T-helper 17 cell (primary cell): ENCODE measurements around the gene RFC5. TPM values are rescaled to one million over a fixed set of nuclear protein-coding genes. Genes with fewer than 3 reads are reported as not detected.

Source experiments
- ATAC-seq: fragments of 150-1000 bp; cut with Tn5 transposase; 2 replicates; pipeline ENCODE4 v1.10.0; 2021; ENCODE audit warnings: mild to moderate bottlenecking, moderate library complexity
- DNase-seq, 3 donors: peaks; one replicate each; pipeline versions ENCODE4 v3.0.0 to v3.0.0-alpha.2; 2020 to 2021
- H3K9me3 ChIP-seq: one replicate; pipeline ENCODE4 v1.7.0; 2013; ENCODE audit warnings: low read length, mild to moderate bottlenecking; ENCODE audit not compliant: control insufficient read depth, poor library complexity, severe bottlenecking
- H3K27ac Mint-ChIP-seq: one replicate; pipeline ENCODE4 v1.8.0; 2022; ENCODE audit warnings: mild to moderate bottlenecking, moderate library complexity, mixed read lengths
- H3K27me3 Mint-ChIP-seq: one replicate; pipeline ENCODE4 v1.8.0; 2022; ENCODE audit warnings: mixed read lengths
- H3K36me3 Mint-ChIP-seq: one replicate; pipeline ENCODE4 v1.8.0; 2022; ENCODE audit warnings: low read depth, mixed read lengths
- H3K4me1 Mint-ChIP-seq: one replicate; pipeline ENCODE4 v1.8.0; 2022; ENCODE audit warnings: mild to moderate bottlenecking, mixed read lengths
- H3K4me3 Mint-ChIP-seq: one replicate; pipeline ENCODE4 v1.8.0; 2022; ENCODE audit warnings: mild to moderate bottlenecking, moderate library complexity, mixed read lengths
- total RNA-seq, 4 donors: library from RNA in 2 of 4; stranded (reverse) in 2 of 4; gene quantifications; one replicate each; pipeline ENCODE4 v1.2.3 and lab custom pipeline; 2022 to 2026

Gene RFC5, protein sequence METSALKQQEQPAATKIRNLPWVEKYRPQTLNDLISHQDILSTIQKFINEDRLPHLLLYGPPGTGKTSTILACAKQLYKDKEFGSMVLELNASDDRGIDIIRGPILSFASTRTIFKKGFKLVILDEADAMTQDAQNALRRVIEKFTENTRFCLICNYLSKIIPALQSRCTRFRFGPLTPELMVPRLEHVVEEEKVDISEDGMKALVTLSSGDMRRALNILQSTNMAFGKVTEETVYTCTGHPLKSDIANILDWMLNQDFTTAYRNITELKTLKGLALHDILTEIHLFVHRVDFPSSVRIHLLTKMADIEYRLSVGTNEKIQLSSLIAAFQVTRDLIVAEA
- 10 to 100 TPM; 10.6 to 15.8 TPM for total RNA-seq
- total RNA-seq (lab: John Stamatoyannopoulos, UW), result 11.1 to 28.3 reads per million in 2 donors

DNA sequence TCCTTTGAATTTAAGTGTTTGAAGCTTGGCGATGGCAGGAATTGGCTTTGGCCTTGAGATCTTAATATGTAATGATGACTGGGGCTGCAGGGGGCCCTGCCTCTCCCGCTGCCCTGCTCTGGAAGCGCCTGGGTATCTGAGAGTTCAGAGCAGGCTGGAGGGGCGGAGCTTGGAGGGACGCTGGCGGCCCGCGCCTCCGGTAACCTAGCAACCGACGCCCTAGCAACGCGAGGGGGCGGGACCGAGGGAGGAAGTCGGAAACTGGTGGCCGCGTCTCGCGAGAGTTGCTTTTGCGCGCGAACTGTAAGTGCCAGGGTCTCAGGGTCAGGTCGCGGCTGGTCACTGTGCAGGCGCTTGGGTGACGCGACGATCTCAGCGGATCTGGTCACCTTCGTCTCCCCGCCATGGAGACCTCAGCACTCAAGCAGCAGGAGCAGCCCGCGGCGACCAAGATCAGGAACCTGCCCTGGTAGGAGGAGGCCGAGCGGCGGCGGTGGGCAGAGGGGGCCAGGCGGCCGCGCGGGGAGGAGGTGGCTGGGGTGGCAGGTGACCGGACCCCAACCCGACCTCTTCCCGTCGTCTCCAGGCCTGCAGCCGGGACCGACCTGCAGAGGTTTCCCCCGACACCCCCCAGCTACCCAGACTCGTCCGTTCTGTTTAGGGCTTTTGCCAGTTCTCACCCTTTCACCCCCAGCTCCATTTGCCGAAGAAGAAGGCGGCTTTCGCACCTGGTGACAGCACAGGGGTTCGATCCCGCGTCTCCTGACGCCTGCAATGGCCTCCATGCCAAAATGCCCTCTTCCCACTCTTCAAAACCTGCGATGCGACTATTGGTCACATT is at the start of gene RFC5:
TSS of gene RFC5 (plus strand) at position 280 of the 841 bp plus-strand sequence. CDS start at position 405, 125 bp downstream.
- Mint-ChIP-seq H3K4me1 (peaks cover 12% of the 10 kb centered on the region), H3K36me3 (no peaks in the 10 kb centered on the region), H3K27ac (peak within 1 kb of the TSS; percentile 94), H3K27me3 (no peaks in the 10 kb centered on the region), H3K4me3 (peak within 1 kb of the TSS; percentile 92)
- DNase-seq, result peak; percentile 96 to 97 (median 96)
- ATAC-seq, result peak; percentile 99
- no peaks in the 10 kb centered on the region for H3K9me3 ChIP-seq

DNA sequence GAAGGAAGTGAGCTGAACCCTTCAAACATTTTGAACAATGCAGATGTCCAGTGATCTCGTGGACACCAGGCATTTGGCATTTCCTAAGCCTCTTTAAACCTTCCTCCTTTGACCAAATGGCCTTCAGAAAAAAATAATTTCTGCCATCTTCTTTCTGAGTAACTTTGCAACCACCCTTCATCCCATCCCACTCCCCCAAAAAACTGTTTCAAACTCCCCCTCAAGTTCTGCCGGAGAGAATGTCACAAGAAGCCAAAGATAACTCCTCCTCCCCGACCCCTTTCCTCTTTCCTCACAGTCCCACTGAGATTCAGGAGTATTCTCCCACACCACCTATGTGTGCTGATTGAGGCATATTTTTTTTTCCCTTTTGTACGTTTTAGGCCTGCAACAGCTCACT is 49.5 kb upstream of the RFC5 start:
- ATAC-seq (no peak), DNase-seq (no peak)
- H3K4me1 Mint-ChIP-seq, result peaks cover 6% of the 10 kb centered on the region
- H3K9me3 ChIP-seq, result no peaks in the 10 kb centered on the region
- H3K27ac Mint-ChIP-seq, result no peak overlapping the region
- H3K27me3 Mint-ChIP-seq, result peaks cover 56% of the 10 kb centered on the region
- H3K4me3 Mint-ChIP-seq, result peak overlapping the region; percentile 45
- peaks cover 12% of the 10 kb centered on the region for H3K36me3 Mint-ChIP-seq

DNA sequence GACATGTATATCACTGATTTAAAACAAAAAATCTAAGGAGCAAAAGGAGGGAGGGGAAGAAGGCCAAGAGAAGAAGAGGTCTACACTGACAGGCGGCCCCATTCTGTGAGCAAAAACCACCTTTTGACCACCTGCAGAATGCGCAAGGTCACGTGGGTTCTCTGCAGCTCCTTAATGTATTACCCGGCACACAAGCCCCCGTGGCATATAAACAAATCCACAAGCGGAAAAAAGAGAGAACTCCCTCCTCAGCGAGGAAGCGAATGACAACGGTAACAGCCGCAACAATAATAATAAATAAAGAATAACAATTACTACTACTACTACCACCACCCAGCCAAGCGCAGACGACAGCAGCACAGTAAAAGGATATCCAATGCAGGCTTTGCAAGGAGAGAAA is 49.0 kb upstream of the RFC5 start:
- no peak for DNase-seq
- no peak for ATAC-seq
- Mint-ChIP-seq H3K4me1 (peaks cover 6% of the 10 kb centered on the region), H3K4me3 (peak overlapping the region; percentile 45), H3K27ac (no peak overlapping the region), H3K27me3 (peaks cover 56% of the 10 kb centered on the region), H3K36me3 (peaks cover 12% of the 10 kb centered on the region)
- H3K9me3 ChIP-seq, result no peaks in the 10 kb centered on the region

DNA sequence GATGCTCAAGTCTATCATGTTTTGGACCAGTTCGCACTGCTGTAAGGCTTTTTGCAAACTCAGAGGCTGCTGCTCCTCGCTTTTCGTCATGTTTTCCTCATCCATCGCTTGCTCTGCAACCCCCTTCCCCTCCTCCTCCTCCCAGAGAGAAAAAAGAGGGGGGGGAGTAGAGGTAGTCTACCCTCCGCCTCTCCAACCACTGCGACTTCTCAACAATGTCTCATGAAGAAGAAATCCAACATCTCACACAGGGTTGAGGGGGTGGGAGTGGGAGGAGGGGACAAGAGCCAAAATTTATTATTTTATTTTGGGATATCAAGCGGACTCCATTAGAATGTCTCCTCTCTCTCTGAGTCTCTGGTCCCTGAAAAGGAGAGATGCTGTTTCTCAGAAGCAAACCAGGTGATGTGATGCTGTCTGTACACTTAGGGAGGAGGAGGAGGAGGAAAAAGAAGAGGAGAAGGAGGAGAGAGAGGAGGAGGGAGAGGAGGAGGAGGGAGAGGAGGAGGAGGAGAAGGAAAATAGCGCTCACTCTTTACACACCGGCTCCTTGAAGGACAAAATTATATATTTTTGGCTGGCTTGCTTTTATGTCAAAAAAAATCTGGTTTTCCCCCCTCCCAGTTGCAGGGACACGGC is 48.2 kb upstream of the RFC5 start:
- peak overlapping the region; percentile 17 for H3K27ac Mint-ChIP-seq
- DNase-seq (no peak), ATAC-seq (no peak)
- H3K4me1 Mint-ChIP-seq, result peaks cover 6% of the 10 kb centered on the region
- H3K27me3 Mint-ChIP-seq, result peaks cover 54% of the 10 kb centered on the region
- H3K36me3 Mint-ChIP-seq, result peaks cover 12% of the 10 kb centered on the region
- H3K9me3 ChIP-seq, result no peaks in the 10 kb centered on the region
- peak overlapping the region; percentile 82 for H3K4me3 Mint-ChIP-seq

DNA sequence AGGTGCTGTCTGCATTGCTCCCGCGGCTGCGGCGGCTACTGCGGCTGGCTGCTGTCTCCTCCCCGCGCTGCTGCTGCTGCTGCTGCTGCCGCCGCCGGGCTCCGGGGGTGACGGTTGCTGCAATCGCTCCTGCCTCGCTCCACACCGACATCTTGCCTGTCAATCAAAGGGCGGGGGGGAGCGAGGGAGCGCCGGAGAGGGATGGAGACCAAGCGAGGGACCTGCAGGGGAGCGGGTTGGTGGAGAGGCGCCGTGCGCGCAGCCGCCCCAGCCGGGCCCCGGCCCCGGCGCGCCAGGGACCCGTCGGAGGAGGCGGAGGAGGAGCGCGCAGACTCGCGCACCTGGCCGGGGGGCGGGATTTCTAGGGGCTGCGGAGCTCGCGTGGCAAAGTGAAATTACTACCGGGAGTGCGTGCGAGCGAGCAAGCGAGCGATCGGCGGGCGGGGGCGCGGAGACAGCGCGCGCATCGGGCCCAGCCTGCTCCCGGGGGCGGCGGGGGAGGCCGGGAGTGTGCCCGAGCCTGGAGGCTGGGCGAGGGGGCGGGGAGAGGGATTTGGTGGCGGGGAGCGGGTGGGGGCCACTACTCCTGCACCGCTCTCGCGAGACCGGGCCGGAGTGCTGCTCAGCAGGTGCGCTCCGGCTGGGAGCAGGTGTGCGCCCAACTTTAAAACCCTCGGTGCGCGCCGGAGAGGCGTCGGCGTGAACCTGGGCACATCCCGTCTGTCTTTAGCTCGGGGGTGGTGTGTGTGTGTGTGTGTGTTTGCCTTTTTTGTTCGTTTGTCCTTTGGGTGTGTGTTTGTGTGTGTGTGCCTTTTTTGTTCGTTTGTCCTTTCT is 47.5 kb upstream of the RFC5 start, which contains the start of gene KSR2:
TSS of gene KSR2 (minus strand) at position 165 of the 834 bp plus-strand sequence. CDS start 735 bp downstream, outside the sequence.
- Mint-ChIP-seq H3K4me3 (peak within 1 kb of the TSS; percentile 82), H3K36me3 (peaks cover 12% of the 10 kb centered on the region), H3K4me1 (peaks cover 6% of the 10 kb centered on the region), H3K27ac (peak within 1 kb of the TSS; percentile 17), H3K27me3 (peaks cover 54% of the 10 kb centered on the region)
- H3K9me3 ChIP-seq, result no peaks in the 10 kb centered on the region
- DNase-seq, result peak; percentile 11 to 20 (median 12)
- ATAC-seq, result peak; percentile 85

DNA sequence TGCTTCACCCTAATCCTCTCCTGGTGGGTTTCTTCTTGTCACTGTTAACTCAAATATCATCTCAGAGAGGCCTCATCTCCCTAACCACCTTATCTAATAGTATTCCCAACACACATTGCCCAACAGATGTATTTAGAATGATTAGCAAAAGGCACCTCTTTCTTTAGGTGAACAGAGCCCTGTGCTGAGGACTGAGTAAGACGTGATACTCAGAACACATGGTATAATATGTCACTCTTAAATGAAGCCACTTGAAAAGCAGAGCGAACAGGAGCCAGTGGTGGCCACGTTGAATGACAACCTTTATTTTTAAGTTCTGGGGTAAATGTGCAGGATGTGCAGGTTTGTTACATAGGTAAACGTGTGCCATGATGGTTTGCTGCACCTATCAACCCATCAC is 46.2 kb upstream of the RFC5 start:
- Mint-ChIP-seq H3K36me3 (peaks cover 12% of the 10 kb centered on the region), H3K4me3 (no peak overlapping the region), H3K27ac (no peak overlapping the region), H3K4me1 (peaks cover 6% of the 10 kb centered on the region), H3K27me3 (peaks cover 47% of the 10 kb centered on the region)
- no peaks in the 10 kb centered on the region for H3K9me3 ChIP-seq
- ATAC-seq (no peak), DNase-seq (no peak)

DNA sequence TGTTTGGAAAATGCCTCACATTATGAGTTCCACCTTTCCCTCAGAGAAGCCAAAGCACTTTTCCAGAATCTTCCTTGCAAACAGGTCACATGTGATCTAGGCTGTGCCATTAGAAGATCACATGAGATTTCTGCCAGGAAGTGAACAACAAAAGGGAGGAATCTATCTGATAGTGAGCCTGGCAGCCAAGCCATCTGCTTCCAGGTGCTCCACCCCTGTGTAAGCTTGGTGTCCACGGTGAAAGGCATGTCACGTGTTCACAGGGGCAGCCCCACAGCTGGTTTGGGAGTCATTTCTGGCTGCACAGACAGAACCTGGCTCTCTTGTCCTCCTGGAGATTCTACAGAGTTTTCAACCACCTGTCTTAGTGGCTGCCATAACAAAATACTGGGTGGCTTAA is 44.2 kb upstream of the RFC5 start:
- Mint-ChIP-seq H3K27me3 (peaks cover 33% of the 10 kb centered on the region), H3K27ac (no peak overlapping the region), H3K36me3 (peaks cover 8% of the 10 kb centered on the region), H3K4me1 (peaks cover 4% of the 10 kb centered on the region), H3K4me3 (no peak overlapping the region)
- DNase-seq, result no peak
- no peaks in the 10 kb centered on the region for H3K9me3 ChIP-seq
- no peak for ATAC-seq

DNA sequence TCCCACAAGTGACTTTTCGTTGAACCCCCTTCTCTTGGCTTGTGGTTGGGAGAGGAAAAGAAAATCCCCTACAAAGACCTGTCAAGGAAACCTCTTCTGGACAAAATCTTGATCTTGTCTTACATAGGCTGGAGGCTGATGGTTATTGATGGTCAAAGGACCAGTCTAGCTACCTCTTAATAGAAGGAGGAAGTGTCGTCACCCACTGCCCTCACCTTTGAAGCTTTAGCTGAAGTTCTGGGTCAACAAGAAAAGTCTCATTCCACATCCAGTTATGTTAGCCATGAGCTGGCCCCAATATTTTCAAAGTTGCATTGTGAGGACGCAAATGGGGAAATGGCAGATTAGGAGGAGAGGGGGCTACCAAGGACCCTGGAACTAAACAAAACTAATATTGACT is 41.5 kb upstream of the RFC5 start:
- no peak overlapping the region for H3K27ac Mint-ChIP-seq
- peaks cover 4% of the 10 kb centered on the region for H3K36me3 Mint-ChIP-seq
- DNase-seq (no peak), ATAC-seq (no peak)
- no peak overlapping the region for H3K4me3 Mint-ChIP-seq
- H3K4me1 Mint-ChIP-seq, result no peaks in the 10 kb centered on the region
- H3K9me3 ChIP-seq, result no peaks in the 10 kb centered on the region
- peaks cover 35% of the 10 kb centered on the region for H3K27me3 Mint-ChIP-seq

DNA sequence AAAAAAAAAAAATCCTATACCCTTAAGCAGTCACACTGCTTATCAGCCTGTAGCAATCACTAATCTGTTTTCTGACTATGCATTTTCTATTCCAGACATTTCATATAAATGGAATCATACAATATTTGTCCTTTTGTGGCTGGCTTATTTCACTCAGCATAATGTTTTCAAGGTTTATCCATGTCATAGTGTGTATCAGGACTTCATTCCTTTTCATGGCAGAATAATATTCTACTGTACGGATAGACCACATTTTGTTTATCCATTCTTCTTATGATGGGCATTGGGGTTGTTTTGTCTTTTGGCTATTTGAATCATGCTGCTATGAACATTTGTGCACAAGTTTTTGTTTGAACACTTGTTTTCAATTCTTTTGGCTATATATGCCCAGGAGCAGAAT is 39.1 kb upstream of the RFC5 start:
- no peak overlapping the region for H3K4me3 Mint-ChIP-seq
- no peaks in the 10 kb centered on the region for H3K4me1 Mint-ChIP-seq
- H3K27ac Mint-ChIP-seq, result no peak overlapping the region
- DNase-seq, result no peak
- no peaks in the 10 kb centered on the region for H3K9me3 ChIP-seq
- H3K36me3 Mint-ChIP-seq, result no peaks in the 10 kb centered on the region
- ATAC-seq, result no peak
- peaks cover 43% of the 10 kb centered on the region for H3K27me3 Mint-ChIP-seq

DNA sequence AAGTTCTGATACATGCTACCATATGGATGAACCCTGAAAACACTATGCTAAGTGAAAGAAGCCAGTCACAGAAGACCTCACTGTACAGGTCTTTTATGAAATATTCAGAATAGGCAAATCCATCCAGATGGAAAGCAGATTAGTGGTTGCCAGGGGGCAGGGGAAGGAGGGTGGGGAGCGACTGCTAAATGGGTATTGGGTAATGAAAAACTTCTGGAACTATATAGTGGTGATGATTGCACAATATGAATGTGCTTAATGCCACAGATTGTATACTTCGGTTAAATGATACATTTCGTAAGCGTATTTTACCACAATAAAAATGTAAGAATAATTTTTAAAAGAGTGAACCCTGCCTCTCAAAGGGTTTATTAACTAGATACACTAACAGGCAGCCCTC is 35.9 kb upstream of the RFC5 start:
- H3K27ac Mint-ChIP-seq, result no peak overlapping the region
- no peak overlapping the region for H3K4me3 Mint-ChIP-seq
- no peaks in the 10 kb centered on the region for H3K36me3 Mint-ChIP-seq
- no peaks in the 10 kb centered on the region for H3K9me3 ChIP-seq
- H3K4me1 Mint-ChIP-seq, result no peaks in the 10 kb centered on the region
- H3K27me3 Mint-ChIP-seq, result peaks cover 42% of the 10 kb centered on the region
- DNase-seq, result no peak
- no peak for ATAC-seq

DNA sequence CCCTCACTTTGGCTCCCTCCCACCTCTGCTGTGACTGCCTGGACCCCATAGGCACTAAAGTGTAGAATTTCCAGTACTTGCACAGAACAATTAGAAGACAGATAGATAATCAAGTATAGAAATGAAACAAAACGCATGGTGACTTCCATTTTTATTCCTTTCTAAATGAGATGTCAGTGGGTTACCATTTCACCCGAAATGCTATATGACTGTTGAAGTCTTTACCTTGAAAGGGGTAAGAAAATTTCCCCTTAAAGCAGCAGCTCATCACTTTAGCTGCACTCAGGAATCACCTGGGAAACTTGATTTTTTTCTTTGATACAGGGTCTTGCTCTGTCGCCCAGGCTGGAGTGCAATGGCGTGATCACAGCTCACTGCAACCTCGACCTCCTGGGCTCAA is 35.2 kb upstream of the RFC5 start:
- Mint-ChIP-seq H3K4me1 (no peaks in the 10 kb centered on the region), H3K36me3 (no peaks in the 10 kb centered on the region), H3K27ac (no peak overlapping the region), H3K27me3 (peaks cover 40% of the 10 kb centered on the region), H3K4me3 (no peak overlapping the region)
- no peak for ATAC-seq
- no peaks in the 10 kb centered on the region for H3K9me3 ChIP-seq
- DNase-seq, result no peak

DNA sequence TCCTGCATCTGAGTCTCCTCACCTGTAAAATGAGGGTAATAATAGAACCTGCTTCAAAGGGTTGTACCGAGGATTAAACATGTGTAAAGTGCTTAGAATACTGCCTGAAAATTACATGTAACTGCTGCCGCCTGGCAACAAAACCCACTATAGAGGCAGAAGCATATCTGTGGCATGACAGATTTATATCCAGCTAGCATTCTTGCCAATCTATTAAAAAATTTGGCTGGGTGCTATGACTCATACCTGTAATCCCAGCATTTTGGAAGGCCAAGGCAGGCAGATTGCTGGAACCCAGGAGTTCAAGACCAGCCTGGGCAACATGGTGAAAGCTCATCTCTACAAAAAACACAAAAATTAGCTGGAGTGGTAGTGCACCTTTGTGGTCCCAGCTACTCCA is 31.3 kb upstream of the RFC5 start:
- no peak for ATAC-seq
- DNase-seq, result no peak
- peaks cover 30% of the 10 kb centered on the region for H3K27me3 Mint-ChIP-seq
- H3K4me1 Mint-ChIP-seq, result no peaks in the 10 kb centered on the region
- H3K36me3 Mint-ChIP-seq, result no peaks in the 10 kb centered on the region
- H3K4me3 Mint-ChIP-seq, result no peak overlapping the region
- no peaks in the 10 kb centered on the region for H3K9me3 ChIP-seq
- no peak overlapping the region for H3K27ac Mint-ChIP-seq
